Mesothelial cell of epicardium (in vitro differentiated cells): ENCODE results near the gene CRTC1. TPM values are rescaled to one million over a fixed set of nuclear protein-coding genes. Genes with fewer than 3 reads are reported as not detected.

Experiments
- DNase-seq, 2 experiments: peaks; one replicate each; pipeline ENCODE4 v3.0.0; 2021; ENCODE audit warnings: low spot score in 2 of 2; ENCODE audit not compliant: unreplicated experiment in 2 of 2
- H3K27ac Mint-ChIP-seq: 2 replicates; pipeline ENCODE4 v1.8.0; 2021; ENCODE audit warnings: mixed read lengths
- H3K27me3 Mint-ChIP-seq: 2 replicates; pipeline ENCODE4 v1.8.0; 2021; ENCODE audit warnings: low read depth, mixed read lengths
- H3K36me3 Mint-ChIP-seq: 2 replicates; pipeline ENCODE4 v1.8.0; 2021; ENCODE audit warnings: mixed read lengths
- H3K4me1 Mint-ChIP-seq: 2 replicates; pipeline ENCODE4 v1.8.0; 2021; ENCODE audit warnings: mixed read lengths
- H3K4me3 Mint-ChIP-seq: 2 replicates; pipeline ENCODE4 v1.8.0; 2021; ENCODE audit warnings: mild to moderate bottlenecking, moderate library complexity, mixed read lengths
- H3K9me3 Mint-ChIP-seq: 2 replicates; pipeline ENCODE4 v1.8.0; 2021; ENCODE audit warnings: mixed read lengths
- CTCF ChIP-seq: fragments of 200-600 bp; sonication (generic); IDR thresholded peaks from one replicate; pipeline ENCODE4 v1.5.0; 2021; ENCODE audit warnings: antibody characterized with exemption; ENCODE audit not compliant: unreplicated experiment
- total RNA-seq: library from RNA; stranded (reverse); gene quantifications from 3 replicates; pipeline ENCODE4 v1.2.1, GENCODE V29; 2021

Gene CRTC1
- total RNA-seq, 1 donor from 2014 or later, result 31.9 TPM

GRCh38 chr19:18746401-18747325 lies 63.2 kb downstream of the CRTC1 start:
- Mint-ChIP-seq H3K4me1 (peaks cover 15% of the 10 kb centered on the region), H3K27me3 (no peaks in the 10 kb centered on the region), H3K4me3 (no peak overlapping the region), H3K27ac (peak overlapping the region; percentile 82), H3K9me3 (no peaks in the 10 kb centered on the region), H3K36me3 (peaks cover 9% of the 10 kb centered on the region)
- TF ChIP-seq CTCF, result no peak
- DNase-seq, result no peak

GRCh38 chr19:18749362-18750231 lies 66.1 kb downstream of the CRTC1 start:
- no peak overlapping the region for H3K27ac Mint-ChIP-seq
- peaks cover 7% of the 10 kb centered on the region for H3K4me1 Mint-ChIP-seq
- TF ChIP-seq CTCF, result no peak
- no peak for DNase-seq
- H3K27me3 Mint-ChIP-seq, result no peaks in the 10 kb centered on the region
- H3K9me3 Mint-ChIP-seq, result no peaks in the 10 kb centered on the region
- no peak overlapping the region for H3K4me3 Mint-ChIP-seq
- peaks cover 18% of the 10 kb centered on the region for H3K36me3 Mint-ChIP-seq

GRCh38 chr19:18750295-18750970 lies 67.0 kb downstream of the CRTC1 start:
- Mint-ChIP-seq H3K27ac (no peak overlapping the region), H3K27me3 (no peaks in the 10 kb centered on the region), H3K4me1 (peaks cover 5% of the 10 kb centered on the region), H3K9me3 (no peaks in the 10 kb centered on the region), H3K4me3 (no peak overlapping the region), H3K36me3 (peaks cover 19% of the 10 kb centered on the region)
- TF ChIP-seq CTCF, result no peak
- no peak for DNase-seq

GRCh38 chr19:18751571-18751970 lies 68.1 kb downstream of the CRTC1 start:
- no peak for DNase-seq
- H3K9me3 Mint-ChIP-seq, result no peaks in the 10 kb centered on the region

More at GRCh38 chr19:18751571-18751970, 68.1 kb downstream of the CRTC1 start:
- H3K36me3 Mint-ChIP-seq, result peaks cover 19% of the 10 kb centered on the region
- H3K27me3 Mint-ChIP-seq, result no peaks in the 10 kb centered on the region
- no peak for TF ChIP-seq CTCF
- no peak overlapping the region for H3K27ac Mint-ChIP-seq
- H3K4me1 Mint-ChIP-seq, result peaks cover 3% of the 10 kb centered on the region
- no peak overlapping the region for H3K4me3 Mint-ChIP-seq
